Stomach (tissue), 9 donors: ENCODE results near the gene CHD5. TPM values are rescaled to one million over a fixed set of nuclear protein-coding genes. Genes with fewer than 3 reads are reported as not detected.

Source experiments
- DNase-seq, 2 donors: peaks; one replicate each; pipeline versions ENCODE4 v3.0.0 to v3.0.0-alpha.2; 2013 to 2019
- H3K27ac ChIP-seq, 5 donors: fragments of 200-600 bp in 4 of 5; sonication (generic) in 4 of 5; one replicate each; pipeline ENCODE4 v1.5.1; 2013 to 2019; ENCODE audit warnings: mild to moderate bottlenecking in 1 of 5, moderate library complexity in 1 of 5
- H3K27me3 ChIP-seq, 3 donors: fragments of 200-600 bp; sonication (generic); one replicate each; pipeline ENCODE4 v1.5.1; 2017 to 2019; ENCODE audit warnings: mixed run types in 1 of 3
- H3K36me3 ChIP-seq, 4 donors: fragments of 200-600 bp; sonication (generic); 1 replicate in 3 of 4; 2 replicates in 1 of 4; pipeline ENCODE4 v1.5.1; 2016 to 2019
- H3K4me1 ChIP-seq, 4 donors: fragments of 200-600 bp; sonication (generic); one replicate each; pipeline ENCODE4 v1.5.1; 2016 to 2019
- H3K4me3 ChIP-seq, 4 donors: fragments of 200-600 bp; sonication (generic) in 3 of 4; one replicate each; pipeline ENCODE4 v1.5.1; 2016 to 2019; ENCODE audit warnings: mild to moderate bottlenecking in 1 of 4
- H3K9me3 ChIP-seq, 4 donors: fragments of 200-600 bp; sonication (generic); one replicate each; pipeline ENCODE4 v1.5.1; 2016 to 2019
- EP300 ChIP-seq: sonication (generic); formaldehyde crosslinking; IDR thresholded peaks from one replicate; pipeline ENCODE4 v1.6.1; 2017; ENCODE audit warnings: antibody characterized with exemption
- POLR2A ChIP-seq, 4 donors: fragments of 450-650 bp; IDR thresholded peaks; one replicate each; pipeline ENCODE4 v1.6.1; 2016; ENCODE audit warnings: antibody characterized with exemption in 4 of 4, control low read depth in 2 of 4, mild to moderate bottlenecking in 1 of 4, moderate library complexity in 1 of 4
- POLR2AphosphoS5 ChIP-seq, 3 donors: sonication (generic); formaldehyde crosslinking; IDR thresholded peaks; one replicate each; pipeline ENCODE4 v1.6.1; 2016; ENCODE audit warnings: antibody characterized with exemption in 3 of 3
- WGBS, 5 donors: extraction: QIAGEN DNeasy Blood & Tissue Kit in 3 of 5; methylation state at CpG; one replicate each; pipeline versions ENCODE4 v1.1.5 to v1.1.7; 2013 to 2018; 5-methylcytosine and 5-hydroxymethylcytosine counted together
- intact Hi-C: fragments of 100-400 bp; cut with DNase I; formaldehyde crosslinking; loops from one replicate; pipeline ENCODE4 v1.15.1; 2023; ENCODE audit warnings: low total_unique reads
- polyA plus RNA-seq, 3 donors: library from polyadenylated mRNA; stranded (reverse); fragments of 200-250 nt; gene quantifications; one replicate each; pipeline ENCODE4 v1.2.3, GENCODE V29; 2013
- total RNA-seq, 5 donors: library from RNA; depleted of rRNA; stranded (reverse); fragments of >200 nt; gene quantifications; one replicate each; pipeline versions ENCODE4 v1.1.0 to v1.2.3, GENCODE V29; 2014 to 2016
- TF ChIP-seq, protein P1 (sequence below), 7 experiments: fragments of 450-650 bp in 4 of 7; fragments of 200-600 bp in 3 of 7; sonication (generic) in 3 of 7; IDR thresholded peaks; one replicate each; pipeline ENCODE4 v1.5.1; 2016 to 2019; ENCODE audit warnings: antibody characterized with exemption in 7 of 7, control low read depth in 2 of 7, mild to moderate bottlenecking in 1 of 7
- donor health status: healthy with polysubstance abuse.
- donor health status: Bipolar disorder and iron deficiency.
- donor health status: healthy.

The CHD5 gene
- total and polyA plus RNA-seq, 8 donors, result 0.06 to 0.92 (median 0.29) TPM; not detected in 1

- intact Hi-C loops, result no loop called here
- peaks cover 0 to 11% (median 8%) of the 10 kb centered on the region in 4 donors for H3K9me3 ChIP-seq
- no peak overlapping the region for H3K4me3 ChIP-seq
- H3K27ac ChIP-seq, result no peak overlapping the region
- TF ChIP-seq, protein P1, sequence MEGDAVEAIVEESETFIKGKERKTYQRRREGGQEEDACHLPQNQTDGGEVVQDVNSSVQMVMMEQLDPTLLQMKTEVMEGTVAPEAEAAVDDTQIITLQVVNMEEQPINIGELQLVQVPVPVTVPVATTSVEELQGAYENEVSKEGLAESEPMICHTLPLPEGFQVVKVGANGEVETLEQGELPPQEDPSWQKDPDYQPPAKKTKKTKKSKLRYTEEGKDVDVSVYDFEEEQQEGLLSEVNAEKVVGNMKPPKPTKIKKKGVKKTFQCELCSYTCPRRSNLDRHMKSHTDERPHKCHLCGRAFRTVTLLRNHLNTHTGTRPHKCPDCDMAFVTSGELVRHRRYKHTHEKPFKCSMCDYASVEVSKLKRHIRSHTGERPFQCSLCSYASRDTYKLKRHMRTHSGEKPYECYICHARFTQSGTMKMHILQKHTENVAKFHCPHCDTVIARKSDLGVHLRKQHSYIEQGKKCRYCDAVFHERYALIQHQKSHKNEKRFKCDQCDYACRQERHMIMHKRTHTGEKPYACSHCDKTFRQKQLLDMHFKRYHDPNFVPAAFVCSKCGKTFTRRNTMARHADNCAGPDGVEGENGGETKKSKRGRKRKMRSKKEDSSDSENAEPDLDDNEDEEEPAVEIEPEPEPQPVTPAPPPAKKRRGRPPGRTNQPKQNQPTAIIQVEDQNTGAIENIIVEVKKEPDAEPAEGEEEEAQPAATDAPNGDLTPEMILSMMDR (IDR thresholded peaks at IDR 0.05), result no peak
- TF ChIP-seq POLR2AphosphoS5 (IDR thresholded peaks at IDR 0.05) (no peak), EP300 (no peak), POLR2A (IDR thresholded peaks at IDR 0.05) (no peak)
- peaks cover 0 to 24% (median 6%) of the 10 kb centered on the region in 3 donors for H3K27me3 ChIP-seq
- WGBS, 5 donors, result 70 to 85% (median 77%) methylated on average over 6 to 7 of the region's 7 CpGs
- H3K4me1 ChIP-seq, result peaks cover 6 to 12% (median 9%) of the 10 kb centered on the region in 4 donors
- DNase-seq, result no peak
- H3K36me3 ChIP-seq, result no peaks in the 10 kb centered on the region
These were observed 49.5 kb downstream of the CHD5 start for GRCh38 chr1:6130596-6130995.

DNA sequence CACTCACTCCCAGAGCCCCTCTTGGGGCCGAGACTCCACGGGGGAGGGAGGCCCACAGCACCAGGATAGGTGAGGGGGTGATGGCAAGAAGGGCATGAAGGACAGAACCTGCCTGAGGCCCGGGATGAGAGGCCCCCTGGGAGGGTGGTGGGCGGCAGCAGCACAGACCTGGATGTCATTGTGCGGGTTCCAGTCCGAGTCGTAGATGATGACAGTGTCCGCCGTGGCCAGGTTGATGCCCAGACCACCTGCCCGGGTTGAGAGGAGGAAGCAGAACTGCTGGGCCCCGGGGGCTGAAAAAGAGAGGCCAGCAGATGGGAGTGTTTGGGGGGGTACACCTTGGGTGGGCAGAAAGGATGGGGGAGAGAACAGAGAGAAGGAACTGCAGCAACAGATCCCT is 50.1 kb downstream of the CHD5 start:
- no peak for DNase-seq

GRCh38 chr1:6129313-6129712 is 50.8 kb downstream of the CHD5 start:
- H3K4me3 ChIP-seq, result no peak overlapping the region
- WGBS, 5 donors, result 76 to 82% (median 77%) methylated on average over 9 of the region's 9 CpGs
- no peak overlapping the region for H3K27ac ChIP-seq
- intact Hi-C loops, result no loop called here
- no peak for DNase-seq
- TF ChIP-seq POLR2AphosphoS5 (IDR thresholded peaks at IDR 0.05) (no peak), EP300 (no peak), POLR2A (IDR thresholded peaks at IDR 0.05) (no peak)
- TF ChIP-seq, protein P1 (IDR thresholded peaks at IDR 0.05), result no peak
- H3K4me1 ChIP-seq, result peaks cover 6 to 12% (median 9%) of the 10 kb centered on the region in 4 donors
- peaks cover 0 to 36% (median 6%) of the 10 kb centered on the region in 3 donors for H3K27me3 ChIP-seq
- no peaks in the 10 kb centered on the region for H3K36me3 ChIP-seq
- H3K9me3 ChIP-seq, result peaks cover 0 to 11% (median 8%) of the 10 kb centered on the region in 4 donors

More for the DNA sequence above, 50.1 kb downstream of the CHD5 start:
- Histone ChIP-seq H3K4me3 (no peak overlapping the region), H3K4me1 (peaks cover 6 to 12% (median 9%) of the 10 kb centered on the region in 4 donors), H3K27me3 (peaks cover 0 to 29% (median 6%) of the 10 kb centered on the region in 3 donors), H3K36me3 (no peaks in the 10 kb centered on the region), H3K9me3 (peaks cover 0 to 11% (median 8%) of the 10 kb centered on the region in 4 donors), H3K27ac (no peak overlapping the region)
- no peak for TF ChIP-seq POLR2A (IDR thresholded peaks at IDR 0.05)
- TF ChIP-seq, protein P1 (IDR thresholded peaks at IDR 0.05), result no peak
- no peak for TF ChIP-seq POLR2AphosphoS5 (IDR thresholded peaks at IDR 0.05)
- no peak for TF ChIP-seq EP300
- WGBS, 5 donors, result 74 to 84% (median 83%) methylated on average over 6 to 11 of the region's 11 CpGs
- intact Hi-C loops, result no loop called here

DNA sequence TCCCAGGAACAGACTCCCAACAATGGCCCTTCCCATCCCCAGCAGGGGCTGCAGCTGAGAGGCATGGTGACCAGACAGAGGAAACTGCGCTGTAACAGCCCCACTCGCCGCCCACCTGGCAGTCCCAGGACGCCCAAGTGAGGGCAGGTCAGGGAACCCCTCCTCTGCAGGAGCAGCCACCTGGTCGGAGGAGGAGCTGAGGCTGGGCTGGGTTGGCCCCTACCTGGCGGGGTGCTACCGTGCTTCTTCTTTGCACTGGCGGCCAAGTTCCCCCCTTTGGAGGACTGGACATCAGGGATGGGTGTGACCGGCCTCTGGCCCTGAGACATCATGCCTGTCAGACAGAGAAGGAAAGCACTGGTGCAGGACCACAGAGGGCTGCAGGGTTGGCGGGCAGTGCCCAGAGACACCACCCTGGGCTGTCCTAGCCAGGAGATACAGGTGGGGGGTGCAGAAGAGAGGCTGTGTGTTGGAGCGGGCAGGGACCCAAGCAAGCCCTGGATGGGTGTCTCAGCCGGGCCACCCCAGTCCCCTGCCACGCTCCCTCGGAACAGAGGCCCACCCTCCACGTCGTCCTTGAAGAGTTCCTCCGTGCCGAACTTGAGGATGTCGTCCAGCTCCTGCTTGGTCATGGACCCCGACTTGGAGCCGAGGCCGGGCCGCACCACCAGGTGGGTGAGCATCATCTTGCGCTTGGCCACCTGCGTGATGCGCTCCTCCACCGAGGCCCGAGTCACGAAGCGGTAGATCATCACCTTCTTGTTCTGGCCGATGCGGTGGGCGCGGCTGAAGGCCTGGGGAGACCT is 51.6 kb downstream of the CHD5 start:
- peaks cover 6 to 12% (median 9%) of the 10 kb centered on the region in 4 donors for H3K4me1 ChIP-seq
- intact Hi-C loops, result no loop called here
- H3K4me3 ChIP-seq, result no peak overlapping the region
- H3K36me3 ChIP-seq, result no peaks in the 10 kb centered on the region
- DNase-seq, result no peak
- no peak for TF ChIP-seq POLR2AphosphoS5 (IDR thresholded peaks at IDR 0.05)
- TF ChIP-seq POLR2A (IDR thresholded peaks at IDR 0.05), result no peak
- TF ChIP-seq, protein P1 (IDR thresholded peaks at IDR 0.05), result no peak
- TF ChIP-seq EP300, result no peak
- peaks cover 0 to 11% (median 8%) of the 10 kb centered on the region in 4 donors for H3K9me3 ChIP-seq
- 92 to 97% (median 93%) methylated on average over 13 to 34 of the region's 34 CpGs for WGBS, 5 donors
- H3K27me3 ChIP-seq, result peaks cover 0 to 45% (median 6%) of the 10 kb centered on the region in 3 donors
- no peak overlapping the region for H3K27ac ChIP-seq
